ENCODE data around the gene SIM1. TPM values are rescaled to one million over a fixed set of nuclear protein-coding genes. Genes with fewer than 3 reads are reported as not detected.

SIM1 gene
- total RNA-seq, 1 donor from 2014 or later: not detected

DNA sequence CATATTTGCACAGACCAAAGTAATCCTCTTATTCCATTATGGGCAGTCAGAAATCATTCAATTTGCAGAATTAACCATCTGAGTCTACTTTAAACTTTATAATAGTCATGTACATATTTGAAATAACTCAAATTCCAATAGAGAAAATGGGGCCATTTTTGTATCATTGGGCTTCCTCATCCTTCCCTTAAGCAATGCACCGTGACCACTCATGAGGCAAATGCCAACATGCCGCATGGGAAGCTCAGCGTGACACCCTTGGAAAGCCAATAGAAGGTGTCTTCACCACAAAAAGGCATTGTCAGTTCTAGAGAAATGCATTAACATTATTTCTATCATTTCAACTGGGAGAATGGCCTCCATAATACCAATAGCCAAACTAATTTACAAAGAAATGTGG lies 38.5 kb downstream of the SIM1 start:
- TF ChIP-seq CTCF (IDR thresholded peaks at IDR 0.05; ENCODE audit: insufficient read depth, low read depth, low read length) (no peak), EZH2 (IDR thresholded peaks at IDR 0.05; ENCODE audit: insufficient read depth, low read length) (no peak)
- no peak overlapping the region for H3K27ac ChIP-seq (ENCODE audit: low read depth, low read length)
- FAIRE-seq (no peak), DNase-seq (ENCODE audit: low read depth) (no peak)
- no peaks in the 10 kb centered on the region for H3K9me3 ChIP-seq (ENCODE audit: insufficient read depth, low read depth, low read length)
- no peaks in the 10 kb centered on the region for H3K27me3 ChIP-seq (ENCODE audit: insufficient read depth, low read length)
- H4K20me1 ChIP-seq (ENCODE audit: insufficient read depth, low read length): no peaks in the 10 kb centered on the region
- peaks cover 1% of the 10 kb centered on the region for H3K4me1 Mint-ChIP-seq (ENCODE audit: low read depth, unreplicated experiment)
- no peak overlapping the region for H3K9ac ChIP-seq (ENCODE audit: low read length)
- H3K36me3 Mint-ChIP-seq (ENCODE audit: low read depth, unreplicated experiment): no peaks in the 10 kb centered on the region
- no peaks in the 10 kb centered on the region for H3K4me1 ChIP-seq (ENCODE audit: insufficient read depth, low read length)
- no peak overlapping the region for H3K4me2 ChIP-seq (ENCODE audit: low read length)
- no peaks in the 10 kb centered on the region for H3K36me3 ChIP-seq (ENCODE audit: insufficient read depth, low read length)
- H3K27ac Mint-ChIP-seq (ENCODE audit: unreplicated experiment): no peak overlapping the region
- H3K79me2 ChIP-seq (ENCODE audit: insufficient read depth, low read length): no peaks in the 10 kb centered on the region
- no peaks in the 10 kb centered on the region for H3K9me3 Mint-ChIP-seq (ENCODE audit: unreplicated experiment)
- no peaks in the 10 kb centered on the region for H3K27me3 Mint-ChIP-seq (ENCODE audit: low read depth, unreplicated experiment)
- H3K4me3 Mint-ChIP-seq (ENCODE audit: unreplicated experiment): no peak overlapping the region
- no peak overlapping the region for H2AFZ ChIP-seq (ENCODE audit: low read depth, low read length)
- no peak overlapping the region for H3K4me3 ChIP-seq (ENCODE audit: insufficient read depth, low read depth, low read length)

- Histone ChIP-seq H3K4me1 (ENCODE audit: insufficient read depth, low read length) (no peaks in the 10 kb centered on the region), H2AFZ (ENCODE audit: low read depth, low read length) (no peak overlapping the region), H3K36me3 (ENCODE audit: insufficient read depth, low read length) (no peaks in the 10 kb centered on the region), H3K79me2 (ENCODE audit: insufficient read depth, low read length) (no peaks in the 10 kb centered on the region), H3K9me3 (ENCODE audit: insufficient read depth, low read depth, low read length) (no peaks in the 10 kb centered on the region), H4K20me1 (ENCODE audit: insufficient read depth, low read length) (no peaks in the 10 kb centered on the region), H3K27ac (ENCODE audit: low read depth, low read length) (no peak overlapping the region), H3K27me3 (ENCODE audit: insufficient read depth, low read length) (no peaks in the 10 kb centered on the region), H3K4me2 (ENCODE audit: low read length) (no peak overlapping the region), H3K9ac (ENCODE audit: low read length) (no peak overlapping the region), H3K4me3 (ENCODE audit: insufficient read depth, low read depth, low read length) (no peak overlapping the region)
- DNase-seq (ENCODE audit: low read depth) (no peak), FAIRE-seq (no peak)
- H3K4me1 Mint-ChIP-seq (ENCODE audit: low read depth, unreplicated experiment): peaks cover 3% of the 10 kb centered on the region
- H3K36me3 Mint-ChIP-seq (ENCODE audit: low read depth, unreplicated experiment): no peaks in the 10 kb centered on the region
- H3K27ac Mint-ChIP-seq (ENCODE audit: unreplicated experiment): no peak overlapping the region
- TF ChIP-seq EZH2 (IDR thresholded peaks at IDR 0.05; ENCODE audit: insufficient read depth, low read length): no peak
- no peak for TF ChIP-seq CTCF (IDR thresholded peaks at IDR 0.05; ENCODE audit: insufficient read depth, low read depth, low read length)
- no peaks in the 10 kb centered on the region for H3K9me3 Mint-ChIP-seq (ENCODE audit: unreplicated experiment)
- no peaks in the 10 kb centered on the region for H3K27me3 Mint-ChIP-seq (ENCODE audit: low read depth, unreplicated experiment)
- no peak overlapping the region for H3K4me3 Mint-ChIP-seq (ENCODE audit: unreplicated experiment)
These were observed 44.0 kb downstream of the SIM1 start for GRCh38 chr6:100420711-100421110.

- no peaks in the 10 kb centered on the region for H3K27me3 ChIP-seq (ENCODE audit: insufficient read depth, low read length)
These were observed 47.7 kb downstream of the SIM1 start for GRCh38 chr6:100417036-100417435.

More at GRCh38 chr6:100417036-100417435, 47.7 kb downstream of the SIM1 start:
- no peak overlapping the region for H3K27ac ChIP-seq (ENCODE audit: low read depth, low read length)
- Mint-ChIP-seq H3K27ac (ENCODE audit: unreplicated experiment) (no peak overlapping the region), H3K36me3 (ENCODE audit: low read depth, unreplicated experiment) (no peaks in the 10 kb centered on the region), H3K4me1 (ENCODE audit: low read depth, unreplicated experiment) (peaks cover 9% of the 10 kb centered on the region), H3K27me3 (ENCODE audit: low read depth, unreplicated experiment) (no peaks in the 10 kb centered on the region), H3K4me3 (ENCODE audit: unreplicated experiment) (no peak overlapping the region), H3K9me3 (ENCODE audit: unreplicated experiment) (no peaks in the 10 kb centered on the region)
- H4K20me1 ChIP-seq (ENCODE audit: insufficient read depth, low read length): no peaks in the 10 kb centered on the region
- no peak for FAIRE-seq
- no peak overlapping the region for H2AFZ ChIP-seq (ENCODE audit: low read depth, low read length)
- no peaks in the 10 kb centered on the region for H3K36me3 ChIP-seq (ENCODE audit: insufficient read depth, low read length)
- no peak overlapping the region for H3K4me2 ChIP-seq (ENCODE audit: low read length)
- no peak overlapping the region for H3K9ac ChIP-seq (ENCODE audit: low read length)
- no peak for TF ChIP-seq CTCF (IDR thresholded peaks at IDR 0.05; ENCODE audit: insufficient read depth, low read depth, low read length)
- no peaks in the 10 kb centered on the region for H3K9me3 ChIP-seq (ENCODE audit: insufficient read depth, low read depth, low read length)
- DNase-seq (ENCODE audit: low read depth): no peak
- H3K4me3 ChIP-seq (ENCODE audit: insufficient read depth, low read depth, low read length): no peak overlapping the region
- H3K79me2 ChIP-seq (ENCODE audit: insufficient read depth, low read length): no peaks in the 10 kb centered on the region
- no peaks in the 10 kb centered on the region for H3K4me1 ChIP-seq (ENCODE audit: insufficient read depth, low read length)

Measured in astrocyte (in vitro differentiated cells and primary cell).